GM19324 (cell line): ENCODE data around the gene FOXK2.
"Not testable (repeated sequence)": the region's sequence is repeated elsewhere in the genome, so short reads cannot be mapped to it uniquely, and the experiment has no call there.

Experiments used
- ATAC-seq: cut with Tn5 transposase; IDR thresholded peaks from one replicate; pipeline ENCODE4 v1.9.1; 2021; ENCODE audit warnings: mild to moderate bottlenecking, moderate library complexity; ENCODE audit not compliant: unreplicated experiment, low FRiP score

Gene FOXK2

DNA sequence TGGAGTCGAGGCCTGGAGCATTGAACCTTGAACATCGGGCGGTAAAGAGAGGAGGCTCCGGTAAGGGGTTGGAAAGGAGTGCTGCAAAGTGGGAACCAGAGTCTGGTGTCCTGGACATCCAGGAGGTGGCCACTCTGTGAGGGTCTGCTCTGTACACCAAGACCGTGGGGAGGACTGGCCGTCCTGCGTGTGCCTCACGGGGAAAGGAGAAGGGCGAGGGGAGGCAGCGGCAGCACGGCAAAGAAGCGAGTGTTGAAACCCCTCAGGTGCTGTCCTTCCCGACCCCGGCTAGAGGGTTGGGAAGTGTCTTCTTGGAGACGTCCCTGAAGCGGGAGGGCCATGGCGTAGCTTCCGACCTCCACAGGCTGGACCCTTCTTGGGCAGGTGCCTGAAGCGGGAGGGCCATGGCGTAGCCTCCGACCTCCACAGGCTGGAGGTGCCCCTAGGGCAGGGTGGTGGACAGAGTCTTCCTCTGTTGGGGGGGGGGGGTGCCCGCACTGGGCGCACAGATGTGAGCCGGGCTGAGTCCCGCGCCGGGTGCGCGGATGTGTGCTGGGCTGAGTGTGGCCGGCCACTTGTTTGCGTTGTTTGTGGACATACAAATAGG, 42.0 kb downstream of the FOXK2 start:
- no peak for ATAC-seq

DNA sequence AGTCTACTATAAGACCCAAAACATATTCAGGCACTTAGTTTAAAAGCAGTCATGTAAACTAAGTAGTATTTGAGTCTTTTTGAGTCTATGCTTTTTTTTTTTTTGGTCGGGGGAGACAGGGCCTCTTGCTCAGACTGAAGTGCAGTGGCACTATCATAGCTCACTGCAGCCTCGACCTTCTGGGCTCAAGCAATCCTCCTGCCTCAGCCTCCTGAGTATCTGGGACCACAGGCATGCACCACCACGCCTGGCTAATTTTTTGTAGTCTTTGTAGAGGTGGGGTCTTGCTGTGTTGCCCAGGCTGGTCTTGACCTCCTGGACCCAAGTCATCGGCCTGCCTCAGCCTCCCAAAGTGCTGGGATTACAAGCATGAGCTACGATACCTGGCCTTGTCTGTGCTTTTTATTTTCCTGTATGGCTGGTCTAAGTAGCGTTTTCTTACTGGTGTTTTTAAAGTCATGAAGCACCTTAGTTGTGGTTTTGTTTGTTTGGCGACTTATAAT, 43.2 kb downstream of the FOXK2 start:
- ATAC-seq = not testable (repeated sequence)

DNA sequence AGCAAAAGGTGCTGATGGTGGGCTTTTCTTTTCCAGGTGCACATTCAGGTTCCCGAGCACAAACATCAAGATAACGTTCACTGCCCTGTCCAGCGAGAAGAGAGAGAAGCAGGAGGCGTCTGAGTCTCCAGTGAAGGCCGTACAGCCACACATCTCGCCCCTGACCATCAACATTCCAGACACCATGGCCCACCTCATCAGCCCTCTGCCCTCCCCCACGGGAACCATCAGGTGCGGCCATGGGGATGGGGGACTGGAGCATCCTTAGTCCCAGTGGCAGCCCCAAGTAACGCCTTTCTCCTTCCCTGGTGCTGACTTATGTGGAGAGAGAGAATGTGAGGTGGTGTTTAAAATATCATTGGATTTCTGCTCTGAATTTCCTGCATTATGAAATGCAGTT, 43.8 kb downstream of the FOXK2 start:
- no peak for ATAC-seq

DNA sequence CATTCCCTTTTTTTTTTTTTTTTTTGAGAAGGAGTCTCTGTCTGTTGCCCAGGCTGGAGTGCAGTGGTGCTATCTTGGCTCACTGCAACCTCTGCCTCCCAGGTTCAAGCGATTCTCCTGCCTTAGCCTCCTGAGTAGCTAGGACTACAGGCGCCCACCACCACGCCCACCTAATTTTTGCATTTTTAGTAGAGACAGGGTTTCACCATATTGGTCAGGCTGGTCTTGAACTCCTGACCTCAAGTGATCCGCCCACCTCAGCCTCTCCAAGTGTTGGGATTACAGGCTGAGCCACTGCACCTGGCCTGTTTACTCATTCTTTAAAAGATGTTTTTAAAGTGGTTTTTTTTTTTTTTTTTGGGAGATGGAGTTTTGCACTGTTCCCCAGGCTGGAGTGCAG, 44.2 kb downstream of the FOXK2 start:
- not testable (repeated sequence) for ATAC-seq

DNA sequence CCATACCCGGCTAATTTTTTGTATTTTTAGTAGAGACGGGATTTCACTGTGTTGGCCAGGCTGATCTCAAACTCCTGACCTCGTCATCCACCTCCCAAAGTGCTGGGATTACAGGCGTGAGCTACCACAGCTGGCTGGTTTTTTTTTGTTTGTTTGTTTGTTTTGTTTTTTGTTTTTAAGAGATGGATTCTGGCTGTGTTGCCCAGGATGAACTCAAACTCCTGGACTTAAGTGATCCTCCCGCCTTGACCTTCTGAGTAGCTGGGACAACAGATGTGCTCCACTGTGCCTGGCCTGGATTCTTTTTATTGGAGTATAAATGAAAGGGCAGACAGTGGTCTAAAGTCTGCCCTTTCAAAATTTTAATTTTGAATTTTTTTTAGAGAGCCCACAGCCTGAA, 44.7 kb downstream of the FOXK2 start:
- ATAC-seq = no peak

GRCh38 chr17:82565551-82565950, 46.0 kb downstream of the FOXK2 start:
- ATAC-seq = no peak

- ATAC-seq = no peak
Observed at GRCh38 chr17:82566129-82566960, 46.8 kb downstream of the FOXK2 start.

DNA sequence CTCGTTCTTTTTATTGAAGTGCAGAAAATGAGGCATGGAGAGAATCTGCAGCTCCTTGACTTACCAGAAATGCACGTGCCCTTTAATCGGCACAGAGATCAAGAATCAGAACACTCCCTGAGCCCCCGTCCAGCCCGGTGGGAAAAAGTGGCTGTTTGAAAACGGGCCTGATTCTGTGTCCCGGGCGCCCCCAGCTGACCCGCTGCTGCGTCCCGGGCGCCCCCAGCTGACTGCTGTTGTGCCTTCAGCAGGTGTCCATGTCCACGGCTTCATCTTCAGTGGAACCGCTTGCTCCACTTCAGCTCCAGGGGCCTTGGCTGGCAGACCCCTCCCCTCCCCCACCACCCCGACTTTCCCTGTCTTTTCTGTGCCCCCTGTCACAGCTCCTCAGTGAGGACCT, 47.8 kb downstream of the FOXK2 start:
- no peak for ATAC-seq

GRCh38 chr17:82568997-82569393, 49.5 kb downstream of the FOXK2 start:
- no peak for ATAC-seq

DNA sequence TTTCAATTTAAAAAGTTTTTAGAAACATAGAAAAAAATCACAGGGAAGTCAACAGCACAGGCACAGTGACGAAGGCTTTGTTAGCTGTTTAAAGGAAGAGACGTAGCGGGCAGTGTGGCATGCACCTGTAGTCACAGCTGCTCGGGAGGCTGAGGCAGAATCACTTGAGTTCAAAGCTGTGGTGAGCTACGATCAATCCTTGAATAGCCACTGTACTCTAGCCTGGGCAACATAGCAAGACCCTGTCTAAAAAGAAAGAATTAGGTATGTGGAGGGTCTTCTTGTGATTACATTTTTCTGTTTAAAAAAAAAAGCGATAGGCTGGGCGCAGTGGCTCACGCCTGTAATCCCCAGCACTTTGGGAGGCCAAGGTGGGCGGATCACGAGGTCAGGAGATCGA, 50.1 kb downstream of the FOXK2 start:
- ATAC-seq = no peak

GRCh38 chr17:82570277-82570676, 50.7 kb downstream of the FOXK2 start:
- no peak for ATAC-seq

- no peak for ATAC-seq
Observed at GRCh38 chr17:82571855-82572254, 52.3 kb downstream of the FOXK2 start.

GRCh38 chr17:82574041-82574440, 54.5 kb downstream of the FOXK2 start:
- ATAC-seq = no peak

DNA sequence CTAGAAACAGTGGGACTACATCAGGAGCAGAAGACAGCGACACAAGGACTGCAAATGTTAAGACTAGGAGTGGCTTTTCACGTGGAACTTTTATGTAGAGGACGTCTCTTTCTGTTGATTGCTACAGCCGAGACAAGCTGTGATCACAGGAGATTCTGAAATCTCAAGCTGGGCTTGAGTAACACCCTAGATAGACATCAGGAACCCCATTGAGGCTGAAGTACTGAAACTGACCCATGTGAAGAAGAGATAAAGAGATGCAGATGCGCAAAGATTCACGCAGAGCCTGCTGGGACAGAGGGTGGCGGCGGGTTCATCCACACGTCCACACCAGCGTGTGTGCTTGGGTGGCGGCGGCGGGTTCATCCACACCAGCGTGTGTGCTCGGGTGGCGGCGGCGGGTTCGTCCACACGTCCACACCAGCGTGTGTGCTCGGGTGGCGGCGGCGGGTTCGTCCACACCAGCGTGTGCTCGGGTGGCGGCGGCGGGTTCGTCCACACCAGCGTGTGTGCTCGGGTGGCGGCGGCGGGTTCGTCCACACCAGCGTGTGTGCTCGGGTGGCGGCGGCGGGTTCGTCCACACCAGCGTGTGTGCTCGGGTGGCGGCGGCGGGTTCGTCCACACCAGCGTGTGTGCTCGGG, 56.2 kb downstream of the FOXK2 start:
- not testable (repeated sequence) for ATAC-seq

DNA sequence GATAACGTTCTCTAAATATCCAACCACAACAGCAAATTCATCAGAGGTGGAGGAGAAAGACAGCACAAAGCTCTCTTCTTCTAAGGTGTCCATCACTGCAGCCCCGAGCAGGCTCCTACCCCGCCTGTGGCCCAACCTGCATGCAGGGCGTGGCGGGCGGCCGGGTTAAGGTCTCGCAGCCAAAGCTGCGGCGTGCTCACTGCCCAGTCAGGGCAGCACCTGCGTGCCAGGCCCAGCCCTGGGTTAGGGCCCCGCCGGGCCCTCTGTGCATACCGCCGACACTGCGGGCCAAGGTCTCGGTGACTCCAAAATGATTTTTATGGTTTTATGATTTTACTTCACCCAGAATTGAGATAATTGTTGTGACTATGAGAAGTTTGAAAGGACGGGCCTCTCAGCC, 57.8 kb downstream of the FOXK2 start:
- no peak for ATAC-seq

DNA sequence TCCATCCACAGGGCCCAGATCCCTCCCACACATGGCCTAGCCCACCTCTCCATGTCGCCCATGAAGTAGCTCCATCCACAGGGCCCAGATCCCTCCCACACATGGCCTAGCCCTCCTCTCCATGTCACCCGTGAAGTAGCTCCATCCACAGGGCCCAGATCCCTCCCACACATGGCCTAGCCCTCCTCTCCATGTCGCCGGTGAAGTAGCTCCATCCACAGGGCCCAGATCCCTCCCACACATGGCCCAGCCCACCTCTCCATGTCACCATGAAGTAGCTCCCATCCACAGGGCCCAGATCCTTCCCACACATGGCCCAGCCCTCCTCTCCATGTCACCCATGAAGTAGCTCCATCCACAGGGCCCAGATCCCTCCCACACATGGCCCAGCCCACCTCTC, 60.4 kb downstream of the FOXK2 start:
- ATAC-seq = not testable (repeated sequence)

GRCh38 chr17:82582213-82582612, 62.7 kb downstream of the FOXK2 start:
- ATAC-seq = no peak

- ATAC-seq = no peak
Observed at GRCh38 chr17:82582709-82583108, 63.2 kb downstream of the FOXK2 start.

GRCh38 chr17:82583720-82584234, 64.2 kb downstream of the FOXK2 start:
- no peak for ATAC-seq

DNA sequence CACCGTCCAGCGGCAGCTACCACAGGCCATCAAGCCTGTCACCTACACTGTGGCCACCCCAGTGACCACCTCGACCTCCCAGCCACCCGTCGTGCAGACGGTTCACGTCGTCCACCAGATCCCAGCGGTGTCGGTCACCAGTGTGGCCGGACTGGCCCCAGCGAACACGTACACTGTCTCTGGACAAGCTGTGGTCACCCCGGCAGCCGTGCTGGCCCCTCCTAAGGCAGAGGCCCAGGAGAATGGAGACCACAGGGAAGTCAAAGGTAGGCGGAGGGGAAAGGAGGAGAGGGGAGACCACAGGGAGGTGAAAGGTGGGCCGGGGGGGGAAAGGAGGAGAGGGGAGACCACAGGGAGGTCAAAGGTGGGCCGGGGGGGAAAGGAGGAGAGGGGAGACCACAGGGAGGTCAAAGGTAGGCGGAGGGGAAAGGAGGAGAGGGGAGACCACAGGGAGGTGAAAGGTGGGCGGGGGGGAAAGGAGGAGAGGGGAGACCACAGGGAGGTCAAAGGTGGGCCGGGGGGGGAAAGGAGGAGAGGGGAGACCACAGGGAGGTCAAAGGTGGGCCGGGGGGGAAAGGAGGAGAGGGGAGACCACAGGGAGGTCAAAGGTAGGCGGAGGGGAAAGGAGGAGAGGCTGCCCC, 66.5 kb downstream of the FOXK2 start:
- not testable (repeated sequence) for ATAC-seq
